Cerebellar cortex (tissue), 1 donor: ENCODE data around the gene PARVG.

ENCODE experiments used
- DNase-seq: peaks from one replicate; pipeline ENCODE4 v3.0.0-alpha.2; 2015; ENCODE audit warnings: low spot score

Gene PARVG

GRCh38 chr22:44180706-44181032, at the start of gene PARVG:
Gene PARVG (plus strand): TSS chr22:44180925. CDS start chr22:44183330, 2,405 bp downstream.
- DNase-seq, result no peak

GRCh38 chr22:44131412-44131811, 49.3 kb upstream of the PARVG start:
- DNase-seq, result no peak

GRCh38 chr22:44131989-44132685, 48.6 kb upstream of the PARVG start:
- DNase-seq, result no peak

GRCh38 chr22:44132724-44133123, 48.0 kb upstream of the PARVG start:
- DNase-seq, result no peak

GRCh38 chr22:44133161-44133560, 47.6 kb upstream of the PARVG start:
- no peak for DNase-seq

GRCh38 chr22:44133901-44134571, 46.7 kb upstream of the PARVG start:
- DNase-seq, result no peak

GRCh38 chr22:44136112-44136511, 44.6 kb upstream of the PARVG start:
- DNase-seq, result no peak

- DNase-seq, result no peak
These were observed 43.9 kb upstream of the PARVG start for GRCh38 chr22:44136786-44137185.

GRCh38 chr22:44137415-44137814, 43.3 kb upstream of the PARVG start:
- DNase-seq, result no peak

- no peak for DNase-seq
These were observed 41.0 kb upstream of the PARVG start for GRCh38 chr22:44139773-44140172.

- DNase-seq, result no peak
These were observed 38.2 kb upstream of the PARVG start for GRCh38 chr22:44142421-44143104.

- no peak for DNase-seq
These were observed 37.6 kb upstream of the PARVG start for GRCh38 chr22:44143105-44143474.

GRCh38 chr22:44143579-44143978, 37.1 kb upstream of the PARVG start:
- DNase-seq, result no peak

GRCh38 chr22:44144046-44144569, 36.6 kb upstream of the PARVG start:
- DNase-seq, result no peak

GRCh38 chr22:44145544-44145943, 35.2 kb upstream of the PARVG start:
- no peak for DNase-seq

GRCh38 chr22:44146088-44146861, 34.5 kb upstream of the PARVG start:
- DNase-seq, result no peak

- DNase-seq, result no peak
These were observed 33.6 kb upstream of the PARVG start for GRCh38 chr22:44147008-44147645.

GRCh38 chr22:44147821-44148574, 32.7 kb upstream of the PARVG start:
- DNase-seq, result peak; percentile 67

- no peak for DNase-seq
These were observed 29.0 kb upstream of the PARVG start for GRCh38 chr22:44151676-44152075.

GRCh38 chr22:44153710-44154109, 27.0 kb upstream of the PARVG start:
- no peak for DNase-seq

- no peak for DNase-seq
These were observed 26.2 kb upstream of the PARVG start for GRCh38 chr22:44154436-44154942.
